RPMI8226 (cell line): ENCODE measurements around the gene LRP1.

ENCODE experiments used
- DNase-seq: peaks from one replicate; pipeline ENCODE4 v3.0.0-alpha.2; 2015

The LRP1 gene

DNA sequence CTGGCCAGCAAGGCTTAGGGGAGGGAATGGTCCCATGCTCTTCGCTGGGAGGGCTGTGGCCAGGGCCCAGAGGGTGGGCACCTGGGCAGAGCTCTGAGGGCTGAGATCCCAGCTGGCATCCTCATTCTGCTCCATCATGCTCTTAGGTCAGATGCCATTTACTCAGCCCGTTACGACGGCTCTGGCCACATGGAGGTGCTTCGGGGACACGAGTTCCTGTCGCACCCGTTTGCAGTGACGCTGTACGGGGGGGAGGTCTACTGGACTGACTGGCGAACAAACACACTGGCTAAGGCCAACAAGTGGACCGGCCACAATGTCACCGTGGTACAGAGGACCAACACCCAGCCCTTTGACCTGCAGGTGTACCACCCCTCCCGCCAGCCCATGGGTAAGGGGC, 49.9 kb downstream of the LRP1 start:
- DNase-seq: no peak

DNA sequence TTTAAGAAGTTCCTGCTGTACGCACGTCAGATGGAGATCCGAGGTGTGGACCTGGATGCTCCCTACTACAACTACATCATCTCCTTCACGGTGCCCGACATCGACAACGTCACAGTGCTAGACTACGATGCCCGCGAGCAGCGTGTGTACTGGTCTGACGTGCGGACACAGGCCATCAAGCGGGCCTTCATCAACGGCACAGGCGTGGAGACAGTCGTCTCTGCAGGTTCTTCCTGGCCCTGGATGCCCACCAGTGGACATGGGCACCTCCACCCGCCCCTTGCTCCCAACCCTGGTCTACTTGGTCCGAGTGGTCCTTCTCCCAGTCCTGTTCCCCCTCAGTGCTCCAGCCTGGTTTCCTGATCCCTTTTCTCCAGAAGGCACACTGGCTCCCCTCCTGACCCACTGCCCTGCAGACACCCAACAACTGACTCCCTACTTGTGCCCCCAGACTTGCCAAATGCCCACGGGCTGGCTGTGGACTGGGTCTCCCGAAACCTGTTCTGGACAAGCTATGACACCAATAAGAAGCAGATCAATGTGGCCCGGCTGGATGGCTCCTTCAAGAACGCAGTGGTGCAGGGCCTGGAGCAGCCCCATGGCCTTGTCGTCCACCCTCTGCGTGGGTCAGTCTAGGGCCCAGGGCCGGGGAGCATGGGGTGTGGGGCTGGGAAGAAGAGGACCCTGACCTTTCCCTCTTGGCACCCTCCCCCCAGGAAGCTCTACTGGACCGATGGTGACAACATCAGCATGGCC, 51.2 kb downstream of the LRP1 start:
- no peak for DNase-seq

DNA sequence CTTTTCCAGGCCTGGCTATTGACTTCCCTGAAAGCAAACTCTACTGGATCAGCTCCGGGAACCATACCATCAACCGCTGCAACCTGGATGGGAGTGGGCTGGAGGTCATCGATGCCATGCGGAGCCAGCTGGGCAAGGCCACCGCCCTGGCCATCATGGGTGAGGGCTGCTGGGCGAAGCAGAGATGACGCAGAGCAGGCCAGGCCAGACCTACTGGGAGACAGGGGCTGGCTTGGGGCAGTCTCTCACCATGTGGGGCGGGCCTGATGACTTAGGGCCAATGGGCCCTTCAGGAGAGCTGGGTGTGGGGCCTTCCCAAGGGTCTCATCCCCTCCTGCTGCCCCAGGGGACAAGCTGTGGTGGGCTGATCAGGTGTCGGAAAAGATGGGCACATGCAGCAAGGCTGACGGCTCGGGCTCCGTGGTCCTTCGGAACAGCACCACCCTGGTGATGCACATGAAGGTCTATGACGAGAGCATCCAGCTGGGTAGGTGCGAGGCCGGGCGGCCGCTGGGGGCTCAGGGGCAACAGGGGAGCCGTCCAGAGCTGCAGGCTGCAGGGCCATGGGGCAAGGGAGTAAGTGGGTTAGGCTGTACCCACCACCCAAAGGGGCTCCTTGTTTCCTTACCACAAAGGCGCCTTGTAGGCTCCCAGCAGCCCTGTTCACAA, 52.2 kb downstream of the LRP1 start:
- DNase-seq: no peak

DNA sequence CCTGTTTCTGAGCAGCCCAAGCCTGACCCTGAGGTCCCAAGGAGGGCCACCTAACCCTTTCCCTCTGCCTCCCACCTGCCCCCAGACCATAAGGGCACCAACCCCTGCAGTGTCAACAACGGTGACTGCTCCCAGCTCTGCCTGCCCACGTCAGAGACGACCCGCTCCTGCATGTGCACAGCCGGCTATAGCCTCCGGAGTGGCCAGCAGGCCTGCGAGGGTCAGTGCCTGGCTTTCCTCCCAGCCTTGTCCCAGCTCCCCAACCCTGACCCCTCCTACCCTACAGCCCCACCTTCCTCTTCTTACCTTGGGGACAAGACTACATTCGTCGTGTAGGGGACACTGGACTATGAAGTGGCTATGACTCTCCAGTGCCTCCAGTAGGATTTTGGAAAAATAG, 52.8 kb downstream of the LRP1 start:
- DNase-seq: no peak

DNA sequence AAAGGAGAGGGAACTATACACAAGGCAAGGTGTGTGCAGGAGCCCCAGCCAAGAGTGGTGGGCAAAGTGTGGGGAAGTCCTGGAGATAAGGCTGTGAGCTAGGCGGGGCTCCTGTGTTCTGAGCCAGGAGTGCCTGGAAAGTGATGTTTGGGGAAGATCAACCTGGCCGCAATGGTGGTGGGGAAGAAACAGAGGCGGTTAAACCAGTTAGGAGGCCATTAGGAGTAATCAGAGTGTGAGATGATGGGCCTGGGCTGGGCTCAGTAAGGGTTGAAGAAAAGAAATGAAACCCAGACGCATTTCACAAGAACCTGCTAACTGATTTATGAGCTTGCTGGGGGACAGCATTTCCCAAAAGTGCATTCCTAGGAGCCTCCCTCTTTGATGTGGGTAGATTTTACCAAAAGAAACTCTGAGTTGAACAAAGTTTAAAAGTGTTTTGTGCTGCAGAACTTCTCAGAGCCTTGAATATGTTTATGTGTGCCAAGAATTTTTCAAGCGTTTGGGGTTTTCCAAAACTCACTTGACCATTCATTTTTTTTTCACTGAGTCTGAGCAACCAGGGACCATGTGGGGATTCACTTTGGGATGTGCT, 53.4 kb downstream of the LRP1 start:
- DNase-seq: no peak

DNA sequence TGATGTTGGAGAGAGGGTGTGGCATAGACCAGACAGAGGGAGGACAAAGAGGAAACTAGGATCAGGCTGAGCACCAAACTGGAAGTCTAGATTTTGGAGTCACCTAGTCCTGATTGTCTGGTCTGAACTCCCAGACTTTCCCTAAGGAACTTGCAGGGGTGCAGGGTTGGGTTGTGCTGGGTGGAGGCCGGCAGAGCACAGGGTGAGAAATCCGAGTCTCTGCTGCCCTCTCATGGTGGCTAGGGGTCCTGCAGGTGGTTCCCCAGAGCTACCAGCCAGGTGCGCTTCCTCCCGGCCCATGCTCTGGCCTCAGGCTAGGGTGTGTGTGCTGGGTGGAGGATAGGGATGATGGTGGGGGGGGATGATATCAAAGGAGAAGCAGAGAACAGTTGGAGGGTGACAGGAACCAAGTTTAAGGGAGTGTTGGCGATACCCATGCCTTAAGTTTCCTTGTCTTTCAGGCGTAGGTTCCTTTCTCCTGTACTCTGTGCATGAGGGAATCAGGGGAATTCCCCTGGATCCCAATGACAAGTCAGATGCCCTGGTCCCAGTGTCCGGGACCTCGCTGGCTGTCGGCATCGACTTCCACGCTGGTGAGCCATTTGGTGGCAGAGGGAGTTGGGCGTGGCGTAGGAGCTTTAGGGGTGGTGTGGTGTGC, 54.8 kb downstream of the LRP1 start:
- peak; percentile 84 for DNase-seq

DNA sequence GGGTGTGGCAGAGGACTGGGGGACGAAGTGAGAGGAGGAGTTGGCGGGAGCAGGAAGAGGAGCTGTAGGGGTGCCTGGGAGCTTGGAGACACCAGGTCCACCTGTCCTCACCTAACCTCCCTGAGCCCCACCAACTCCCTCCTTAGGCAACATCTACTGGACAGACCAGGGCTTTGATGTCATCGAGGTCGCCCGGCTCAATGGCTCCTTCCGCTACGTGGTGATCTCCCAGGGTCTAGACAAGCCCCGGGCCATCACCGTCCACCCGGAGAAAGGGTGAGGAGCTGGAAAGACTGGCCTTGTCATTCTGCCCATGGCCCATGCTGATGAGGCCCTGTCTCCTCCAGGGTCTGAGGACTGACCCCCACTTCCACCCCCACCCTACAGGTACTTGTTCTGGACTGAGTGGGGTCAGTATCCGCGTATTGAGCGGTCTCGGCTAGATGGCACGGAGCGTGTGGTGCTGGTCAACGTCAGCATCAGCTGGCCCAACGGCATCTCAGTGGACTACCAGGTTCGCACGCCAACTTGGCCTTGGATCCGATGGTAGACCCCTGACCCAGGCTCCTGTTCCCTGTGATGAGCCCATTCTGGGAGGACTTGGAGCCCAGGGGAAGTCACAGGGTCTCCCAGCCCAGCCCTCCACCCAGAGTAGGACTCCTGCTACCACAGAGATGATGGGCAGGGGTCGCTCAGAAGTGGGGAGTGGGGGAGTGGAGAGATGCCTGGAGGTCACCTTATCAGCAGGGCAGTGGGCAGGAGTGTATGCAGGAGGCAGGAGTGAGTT, 55.8 kb downstream of the LRP1 start:
- DNase-seq: no peak

DNA sequence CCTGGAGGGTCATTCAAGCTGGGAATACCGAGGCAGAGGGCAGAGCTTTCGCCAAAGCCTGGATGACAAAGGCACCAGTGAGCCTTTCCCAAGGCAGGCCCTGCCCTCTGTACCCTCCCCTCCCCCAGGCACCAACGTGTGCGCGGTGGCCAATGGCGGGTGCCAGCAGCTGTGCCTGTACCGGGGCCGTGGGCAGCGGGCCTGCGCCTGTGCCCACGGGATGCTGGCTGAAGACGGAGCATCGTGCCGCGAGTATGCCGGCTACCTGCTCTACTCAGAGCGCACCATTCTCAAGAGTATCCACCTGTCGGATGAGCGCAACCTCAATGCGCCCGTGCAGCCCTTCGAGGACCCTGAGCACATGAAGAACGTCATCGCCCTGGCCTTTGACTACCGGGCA, 57.1 kb downstream of the LRP1 start:
- no peak for DNase-seq

DNA sequence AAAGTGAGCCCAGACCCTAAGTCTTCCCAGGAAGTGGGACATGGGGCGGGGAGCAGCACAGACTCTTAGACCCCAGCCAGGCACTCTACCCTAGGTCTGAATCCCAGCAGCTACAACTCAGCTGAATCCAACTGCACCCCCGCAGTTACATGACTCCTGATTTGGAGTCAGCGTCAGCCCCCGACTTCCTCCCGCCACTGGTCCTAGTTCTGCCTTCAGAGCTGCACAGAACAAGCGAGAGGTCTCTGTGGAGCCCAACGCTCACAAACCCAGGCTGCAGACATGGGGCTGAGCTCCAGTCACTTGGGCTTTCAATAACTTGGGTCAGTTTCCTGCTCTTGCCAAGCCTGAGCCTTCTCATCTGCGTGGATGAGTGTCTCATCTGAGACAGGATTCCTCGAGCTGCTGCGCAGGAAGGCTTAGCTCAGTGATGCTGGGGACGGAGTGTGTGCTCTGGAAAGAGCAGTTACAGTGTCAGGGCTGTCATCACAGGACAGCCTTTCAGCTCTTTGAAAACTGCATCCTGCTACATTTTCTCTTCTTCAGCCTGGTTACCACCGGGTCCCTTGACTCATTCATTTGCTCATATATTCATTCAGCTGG, 57.7 kb downstream of the LRP1 start:
- no peak for DNase-seq

DNA sequence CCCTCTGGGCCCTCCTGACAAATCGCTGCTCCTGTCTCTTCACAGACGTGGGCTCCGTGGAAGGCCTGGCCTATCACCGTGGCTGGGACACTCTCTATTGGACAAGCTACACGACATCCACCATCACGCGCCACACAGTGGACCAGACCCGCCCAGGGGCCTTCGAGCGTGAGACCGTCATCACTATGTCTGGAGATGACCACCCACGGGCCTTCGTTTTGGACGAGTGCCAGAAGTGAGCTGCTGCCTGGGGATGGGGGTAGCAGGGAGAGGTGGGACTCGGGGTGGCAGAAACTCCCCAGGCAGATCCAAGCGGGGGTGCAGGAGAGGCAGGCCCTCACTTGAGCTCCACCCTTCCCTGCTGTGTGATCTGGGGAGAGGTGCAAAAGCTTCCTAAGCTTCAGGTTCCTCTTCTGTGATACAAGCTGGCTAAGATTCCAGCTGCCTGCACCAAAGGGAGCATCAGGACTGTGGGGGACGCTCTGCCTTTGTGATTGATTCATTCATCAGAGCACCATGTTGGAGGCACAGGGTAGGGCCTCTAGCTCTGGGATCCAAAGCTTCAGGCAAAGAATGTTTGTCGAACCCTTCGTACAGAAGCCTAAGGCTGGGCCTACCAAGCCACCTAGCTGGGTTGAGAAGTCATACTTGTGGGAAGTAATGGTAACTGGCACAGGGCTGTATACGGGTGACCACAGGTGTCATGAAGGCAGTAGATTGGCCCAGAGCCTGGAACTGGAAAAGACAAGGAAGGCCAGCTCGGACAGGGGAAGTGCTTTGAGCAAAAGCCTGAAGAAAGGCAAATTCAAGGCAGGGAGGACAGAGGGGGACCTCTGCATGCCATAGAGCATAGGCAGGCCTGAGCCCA, 59.2 kb downstream of the LRP1 start:
- no peak for DNase-seq

DNA sequence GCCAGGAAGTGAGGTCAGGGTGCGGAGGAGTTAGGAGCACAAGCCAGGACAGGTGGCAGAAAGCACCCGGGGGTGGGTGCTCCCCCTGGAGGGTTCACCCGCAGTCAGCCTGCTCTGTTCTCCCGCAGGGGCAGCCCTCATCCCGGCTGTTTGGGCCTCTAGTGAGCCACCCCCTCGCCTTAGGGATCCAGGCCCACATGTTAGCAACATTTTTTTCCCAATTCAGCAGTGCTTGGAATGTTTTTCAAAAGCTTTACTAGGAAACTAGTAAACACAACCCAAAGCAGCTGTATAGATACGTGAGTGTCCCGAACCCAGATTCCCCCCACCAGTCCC, 59.8 kb downstream of the LRP1 start:
- DNase-seq: no peak

DNA sequence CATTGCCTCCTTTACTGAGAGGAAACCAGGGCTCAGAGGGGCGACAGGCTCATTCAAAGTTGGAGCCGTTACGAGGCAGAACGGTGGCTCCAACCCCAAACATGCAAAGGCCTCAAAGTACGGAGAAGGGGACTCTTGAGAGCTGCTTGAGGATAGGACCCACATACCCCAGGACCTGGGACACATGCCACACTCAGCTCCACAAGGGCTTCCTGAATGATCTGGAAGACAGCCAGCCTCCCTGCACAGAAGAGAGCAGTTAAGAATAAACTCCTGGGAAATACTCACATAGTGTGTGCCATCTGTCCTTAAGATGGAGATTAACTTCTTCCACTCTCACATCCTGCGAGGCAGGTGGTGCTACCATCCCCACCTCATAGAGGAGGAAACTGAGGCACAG, 61.8 kb downstream of the LRP1 start:
- DNase-seq: peak; percentile 28

DNA sequence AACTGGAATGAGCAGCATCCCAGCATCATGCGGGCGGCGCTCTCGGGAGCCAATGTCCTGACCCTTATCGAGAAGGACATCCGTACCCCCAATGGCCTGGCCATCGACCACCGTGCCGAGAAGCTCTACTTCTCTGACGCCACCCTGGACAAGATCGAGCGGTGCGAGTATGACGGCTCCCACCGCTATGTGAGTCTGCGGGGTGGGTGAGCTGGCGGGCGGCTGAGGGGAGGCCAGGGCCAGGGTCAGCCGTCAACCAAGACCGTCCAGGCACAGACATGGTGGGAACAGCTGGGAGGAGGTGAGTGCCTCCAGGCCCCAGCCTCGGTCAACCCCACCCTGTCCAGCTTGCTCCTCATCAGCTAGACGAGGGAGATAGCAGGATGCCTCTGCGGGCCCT, 62.5 kb downstream of the LRP1 start:
- DNase-seq: no peak

DNA sequence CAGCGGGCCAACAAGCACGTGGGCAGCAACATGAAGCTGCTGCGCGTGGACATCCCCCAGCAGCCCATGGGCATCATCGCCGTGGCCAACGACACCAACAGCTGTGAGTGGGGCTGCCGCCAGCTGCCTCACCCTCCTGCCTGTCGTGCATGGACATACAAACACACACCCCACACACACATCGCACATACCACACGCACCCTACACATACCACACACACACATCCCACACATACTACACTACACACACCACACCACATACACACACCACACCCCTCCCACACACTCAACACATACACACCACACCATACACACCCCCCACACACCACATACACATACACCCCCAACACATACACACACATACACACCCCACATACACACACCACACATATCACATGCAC, 63.1 kb downstream of the LRP1 start:
- DNase-seq: no peak

DNA sequence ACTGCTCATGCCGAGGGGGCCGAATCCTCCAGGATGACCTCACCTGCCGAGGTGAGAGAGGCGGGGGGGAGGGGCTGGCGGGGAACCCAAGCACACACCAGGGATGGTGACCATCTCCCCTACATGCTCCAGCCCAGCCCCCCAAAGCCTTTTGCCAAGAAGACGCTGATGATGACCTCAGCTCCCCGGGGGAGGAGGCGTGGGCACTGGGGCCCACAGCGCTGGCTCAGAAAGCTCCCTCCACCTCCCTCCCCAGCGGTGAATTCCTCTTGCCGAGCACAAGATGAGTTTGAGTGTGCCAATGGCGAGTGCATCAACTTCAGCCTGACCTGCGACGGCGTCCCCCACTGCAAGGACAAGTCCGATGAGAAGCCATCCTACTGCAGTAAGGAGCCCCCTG, 64.6 kb downstream of the LRP1 start:
- no peak for DNase-seq

DNA sequence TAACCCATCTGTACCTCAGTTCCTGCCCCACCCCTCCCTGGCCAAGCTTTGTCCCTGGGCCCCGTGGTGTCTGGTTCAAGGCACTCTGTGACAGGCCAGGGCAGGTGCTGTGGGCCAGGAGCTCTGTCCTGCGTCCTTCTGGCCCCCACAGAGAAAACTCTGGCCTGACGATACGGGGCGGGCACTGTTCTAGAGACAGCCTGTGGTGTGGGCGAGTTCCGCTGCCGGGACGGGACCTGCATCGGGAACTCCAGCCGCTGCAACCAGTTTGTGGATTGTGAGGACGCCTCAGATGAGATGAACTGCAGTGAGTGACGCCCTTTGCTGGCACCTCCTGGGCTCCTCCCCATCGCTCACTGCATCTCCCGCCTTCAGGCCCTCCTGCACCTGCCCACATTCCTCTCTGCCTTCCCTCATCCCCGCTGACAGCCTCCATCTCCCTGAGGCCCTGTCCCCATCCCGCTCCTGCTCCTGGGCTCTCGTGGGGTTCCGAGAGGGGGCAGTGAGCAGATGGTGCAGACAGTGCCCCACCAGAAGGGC, 65.5 kb downstream of the LRP1 start:
- DNase-seq: no peak

DNA sequence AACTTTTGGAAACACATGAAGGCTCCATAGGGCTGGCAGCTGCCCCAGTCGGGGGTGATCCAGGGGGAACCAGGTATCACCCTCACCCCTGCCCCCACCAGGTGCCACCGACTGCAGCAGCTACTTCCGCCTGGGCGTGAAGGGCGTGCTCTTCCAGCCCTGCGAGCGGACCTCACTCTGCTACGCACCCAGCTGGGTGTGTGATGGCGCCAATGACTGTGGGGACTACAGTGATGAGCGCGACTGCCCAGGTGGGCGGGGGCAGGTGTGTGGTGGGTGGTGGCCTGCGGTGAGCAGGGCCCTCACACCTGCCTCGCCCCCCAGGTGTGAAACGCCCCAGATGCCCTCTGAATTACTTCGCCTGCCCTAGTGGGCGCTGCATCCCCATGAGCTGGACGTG, 66.0 kb downstream of the LRP1 start:
- no peak for DNase-seq

DNA sequence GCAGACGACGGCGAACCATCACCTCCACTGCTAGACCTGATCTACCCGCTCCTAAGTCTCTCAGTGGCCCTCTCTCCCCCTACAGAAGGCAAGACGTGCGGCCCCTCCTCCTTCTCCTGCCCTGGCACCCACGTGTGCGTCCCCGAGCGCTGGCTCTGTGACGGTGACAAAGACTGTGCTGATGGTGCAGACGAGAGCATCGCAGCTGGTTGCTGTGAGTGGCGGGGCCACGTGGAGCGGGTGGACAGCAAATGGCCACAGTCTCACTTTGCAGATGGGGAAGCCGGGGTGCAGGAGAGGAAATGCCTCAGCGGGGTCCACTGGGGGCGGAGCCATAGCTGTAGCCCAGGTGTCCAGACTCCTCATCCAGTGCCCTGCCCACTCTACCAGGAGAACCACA, 66.9 kb downstream of the LRP1 start:
- DNase-seq: no peak

DNA sequence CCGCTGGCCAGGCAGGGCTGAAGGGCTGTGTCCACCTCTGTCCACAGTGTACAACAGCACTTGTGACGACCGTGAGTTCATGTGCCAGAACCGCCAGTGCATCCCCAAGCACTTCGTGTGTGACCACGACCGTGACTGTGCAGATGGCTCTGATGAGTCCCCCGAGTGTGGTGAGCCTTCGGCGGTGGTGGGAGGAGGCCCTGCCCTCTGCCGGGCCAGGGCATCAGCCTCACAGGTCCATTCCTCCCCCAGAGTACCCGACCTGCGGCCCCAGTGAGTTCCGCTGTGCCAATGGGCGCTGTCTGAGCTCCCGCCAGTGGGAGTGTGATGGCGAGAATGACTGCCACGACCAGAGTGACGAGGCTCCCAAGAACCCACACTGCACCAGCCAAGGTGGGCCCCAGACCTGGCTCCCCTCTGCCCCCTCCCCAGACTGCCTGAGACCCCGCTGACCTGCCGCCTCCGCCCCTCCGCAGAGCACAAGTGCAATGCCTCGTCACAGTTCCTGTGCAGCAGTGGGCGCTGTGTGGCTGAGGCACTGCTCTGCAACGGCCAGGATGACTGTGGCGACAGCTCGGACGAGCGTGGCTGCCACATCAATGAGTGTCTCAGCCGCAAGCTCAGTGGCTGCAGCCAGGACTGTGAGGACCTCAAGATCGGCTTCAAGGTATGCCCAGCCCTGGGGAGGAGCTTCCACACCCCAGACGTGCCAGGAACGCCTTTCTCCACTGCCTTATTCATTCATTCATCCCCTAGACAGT, 67.5 kb downstream of the LRP1 start:
- DNase-seq: peak; percentile 52

DNA sequence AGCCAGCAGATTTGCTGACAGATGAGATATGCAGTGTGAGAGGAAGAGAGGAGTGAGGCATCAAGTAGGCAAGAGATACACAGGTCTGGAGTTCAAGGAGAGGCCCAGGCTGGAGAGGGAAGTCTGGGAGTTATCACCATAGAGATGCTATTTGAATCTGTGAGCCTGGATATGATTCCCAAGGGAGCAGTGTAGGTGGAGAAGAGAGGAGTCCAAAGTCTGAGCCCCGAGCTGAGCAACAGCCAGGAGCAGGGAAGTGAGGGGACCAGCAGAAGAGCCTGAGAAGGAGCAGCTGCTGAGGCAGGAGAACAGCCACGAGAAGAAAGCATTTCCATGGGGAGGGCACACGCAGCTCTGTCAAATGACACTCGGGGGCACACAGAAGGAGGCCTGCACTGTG, 68.2 kb downstream of the LRP1 start:
- no peak for DNase-seq

DNA sequence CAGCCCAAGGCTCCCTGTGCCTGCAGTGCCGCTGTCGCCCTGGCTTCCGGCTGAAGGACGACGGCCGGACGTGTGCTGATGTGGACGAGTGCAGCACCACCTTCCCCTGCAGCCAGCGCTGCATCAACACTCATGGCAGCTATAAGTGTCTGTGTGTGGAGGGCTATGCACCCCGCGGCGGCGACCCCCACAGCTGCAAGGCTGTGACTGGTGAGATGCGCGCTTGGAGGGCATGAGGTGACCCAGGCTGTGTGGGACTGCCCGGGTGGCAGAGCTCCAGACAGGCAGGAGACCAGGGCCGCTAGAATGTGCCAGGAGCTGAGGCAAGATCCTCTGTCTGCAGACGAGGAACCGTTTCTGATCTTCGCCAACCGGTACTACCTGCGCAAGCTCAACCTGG, 68.7 kb downstream of the LRP1 start:
- no peak for DNase-seq
